OCI-LY7 (cell line): ENCODE measurements around the gene TIGAR. TPM values are rescaled to one million over a fixed set of nuclear protein-coding genes. Genes with fewer than 3 reads are reported as not detected.

Experiments
- BruUV-seq: library from RNA; stranded (reverse); fragments of 400-500 nt; replicated peaks from 2 replicates; lab custom pipeline; 2021; lab: Mats Ljungman, UMichigan
- CTCF ChIA-PET: fragments of 300-600 bp; sonication (Branson Sonifier 250); formaldehyde crosslinking; loops from one replicate; lab custom pipeline; 2022; ENCODE audit warnings: antibody characterized with exemption; ENCODE audit not compliant: unreplicated experiment; lab: Charles Lee
- POLR2A ChIA-PET: fragments of 300-600 bp; sonication (Branson Sonifier 250); formaldehyde crosslinking; loops from one replicate; lab custom pipeline; 2022; ENCODE audit warnings: antibody characterized with exemption; lab: Charles Lee
- DNase-seq: peaks from one replicate; pipeline ENCODE4 v3.0.0-alpha.2; 2015; ENCODE audit warnings: low spot score
- H2AFZ ChIP-seq: fragments of 200-600 bp; sonication (generic), shearing (Covaris generic); 2 replicates; pipeline ENCODE4 v1.6.1; 2014; ENCODE audit warnings: mild to moderate bottlenecking, antibody characterized with exemption, low read length, moderate library complexity
- H3K27ac ChIP-seq: fragments of 200-600 bp; sonication (generic); 2 replicates; pipeline ENCODE4 v1.5.1; 2014; ENCODE audit warnings: mixed run types, low read depth, mild to moderate bottlenecking, moderate library complexity, low read length, inconsistent platforms; ENCODE audit not compliant: poor library complexity, severe bottlenecking
- H3K36me3 ChIP-seq: fragments of 200-600 bp; sonication (generic); 2 replicates; pipeline ENCODE4 v1.6.1; 2014; ENCODE audit warnings: mild to moderate bottlenecking, antibody characterized with exemption, low read length, moderate library complexity, mixed read lengths; ENCODE audit not compliant: insufficient read depth
- H3K4me1 ChIP-seq: fragments of 200-600 bp; sonication (generic); 2 replicates; pipeline ENCODE4 v1.5.1; 2014; ENCODE audit warnings: mild to moderate bottlenecking, low read length; ENCODE audit not compliant: insufficient read depth, poor library complexity, severe bottlenecking
- H3K4me2 ChIP-seq: fragments of 200-600 bp; sonication (generic); 2 replicates; pipeline ENCODE4 v1.6.1; 2014; ENCODE audit warnings: mild to moderate bottlenecking, low read length
- H3K4me3 ChIP-seq: fragments of 200-600 bp; sonication (generic); 2 replicates; pipeline ENCODE4 v1.5.1; 2014; ENCODE audit warnings: mild to moderate bottlenecking, low read depth, low read length; ENCODE audit not compliant: poor library complexity, severe bottlenecking
- H3K79me2 ChIP-seq: fragments of 200-600 bp; sonication (generic); 2 replicates; pipeline ENCODE4 v1.6.1; 2016; ENCODE audit warnings: low read depth, mild to moderate bottlenecking, low read length, moderate library complexity, mixed read lengths; ENCODE audit not compliant: insufficient read depth
- H3K9me2 ChIP-seq: fragments of 200-600 bp; sonication (generic); 2 replicates; pipeline ENCODE4 v1.6.1; 2016; ENCODE audit warnings: mild to moderate bottlenecking, low read length, mixed read lengths; ENCODE audit not compliant: insufficient read depth
- H3K9me3 ChIP-seq: fragments of 200-600 bp; sonication (generic); 2 replicates; pipeline ENCODE4 v1.6.1; 2014; ENCODE audit warnings: mild to moderate bottlenecking, mixed run types, low read length, mixed read lengths
- H4K20me1 ChIP-seq: fragments of 200-600 bp; sonication (generic); 2 replicates; pipeline ENCODE4 v1.6.1; 2014; ENCODE audit warnings: mild to moderate bottlenecking, antibody characterized with exemption, low read length, moderate library complexity, mixed read lengths; ENCODE audit not compliant: insufficient read depth
- CTCF ChIP-seq: fragments of 200-600 bp; sonication (generic); conservative IDR thresholded peaks from 2 replicates; pipeline ENCODE4 v1.5.1; 2014; ENCODE audit warnings: mild to moderate bottlenecking, antibody characterized with exemption, low read length, moderate library complexity, mixed read lengths
- EZH2phosphoT487 ChIP-seq: fragments of 200-600 bp; sonication (generic); IDR thresholded peaks from 2 replicates; pipeline ENCODE4 v1.6.1; 2018; ENCODE audit warnings: low read depth, borderline replicate concordance, mild to moderate bottlenecking, mixed run types, antibody characterized with exemption, low read length, moderate library complexity, mixed read lengths
- intact Hi-C: fragments of 100-400 bp; cut with micrococcal nuclease; formaldehyde crosslinking; loops from one replicate; pipeline ENCODE4 v1.10.0; 2022; ENCODE audit not compliant: unreplicated experiment
- total RNA-seq, 2 experiments: library from RNA; depleted of rRNA in 1 of 2; stranded (reverse); fragments of >200 nt in 1 of 2; shearing (Covaris generic) in 1 of 2; gene quantifications; 2 replicates each; pipeline ENCODE4 v1.2.3, GENCODE V29; 2014 to 2022

Gene TIGAR
- total RNA-seq, 2 experiments from 2014 or later: 8.0 to 24.7 TPM

GRCh38 chr12:4392223-4392742 lies 71.3 kb downstream of the TIGAR start:
- no peak overlapping the region for H3K27ac ChIP-seq
- no peak overlapping the region for H3K4me2 ChIP-seq
- no peak for DNase-seq
- intact Hi-C loops: no loop called here
- TF ChIP-seq CTCF (no peak), EZH2phosphoT487 (no peak)
- no peaks in the 10 kb centered on the region for H3K36me3 ChIP-seq
- POLR2A ChIA-PET: no interaction called here
- H3K4me3 ChIP-seq: no peak overlapping the region
- no peaks in the 10 kb centered on the region for H3K79me2 ChIP-seq
- H2AFZ ChIP-seq: no peak overlapping the region
- CTCF ChIA-PET: no interaction called here
- no peaks in the 10 kb centered on the region for H4K20me1 ChIP-seq
- no peaks in the 10 kb centered on the region for H3K4me1 ChIP-seq
- H3K9me2 ChIP-seq: no peaks in the 10 kb centered on the region
- BruUV-seq: no TSS peak
- no peaks in the 10 kb centered on the region for H3K9me3 ChIP-seq

- POLR2A ChIA-PET: no interaction called here
Observed at GRCh38 chr12:4393211-4393610, 72.2 kb downstream of the TIGAR start.

More at GRCh38 chr12:4393211-4393610, 72.2 kb downstream of the TIGAR start:
- H3K9me2 ChIP-seq: no peaks in the 10 kb centered on the region
- H3K79me2 ChIP-seq: no peaks in the 10 kb centered on the region
- intact Hi-C loops: no loop called here
- TF ChIP-seq CTCF: no peak
- TF ChIP-seq EZH2phosphoT487: no peak
- H3K4me3 ChIP-seq: no peak overlapping the region
- no peak for DNase-seq
- no TSS peak for BruUV-seq
- H2AFZ ChIP-seq: no peak overlapping the region
- no peak overlapping the region for H3K27ac ChIP-seq
- no peak overlapping the region for H3K4me2 ChIP-seq
- H3K36me3 ChIP-seq: no peaks in the 10 kb centered on the region
- no peaks in the 10 kb centered on the region for H3K9me3 ChIP-seq
- CTCF ChIA-PET: no interaction called here
- H3K4me1 ChIP-seq: no peaks in the 10 kb centered on the region
- no peaks in the 10 kb centered on the region for H4K20me1 ChIP-seq
